ENCODE measurements around the gene PHYKPL.
"Not testable (repeated sequence)": the region's sequence is repeated elsewhere in the genome, so short reads cannot be mapped to it uniquely, and the experiment has no call there.

Gene PHYKPL

GRCh38 chr5:178201221-178201926 lies 31.2 kb downstream of the PHYKPL start:
- Histone ChIP-seq H3K4me2 (ENCODE audit: low read length, poor library complexity, severe bottlenecking) (no peak overlapping the region), H3K4me3 (ENCODE audit: insufficient read depth in 1 of 2, low read depth in 1 of 2, low read length in 2 of 2) (no peak overlapping the region), H2AFZ (ENCODE audit: low read depth, low read length) (no peak overlapping the region), H3K36me3 (ENCODE audit: control insufficient read depth in 1 of 2, insufficient read depth in 2 of 2, low read depth in 1 of 2, low read length in 2 of 2) (peaks cover 2 to 9% of the 10 kb centered on the region in 2 experiments), H3K4ac (ENCODE audit: low read depth in 1 of 2, low read length in 2 of 2) (no peak overlapping the region), H3K4me1 (ENCODE audit: control insufficient read depth, insufficient read depth, low read depth, low read length) (peaks cover 8% of the 10 kb centered on the region), H2BK15ac (ENCODE audit: low read depth, poor library complexity, severe bottlenecking) (no peak overlapping the region), H3K79me1 (replicated peaks; ENCODE audit: low read length, poor library complexity, severe bottlenecking) (peaks cover 2% of the 10 kb centered on the region), H2BK5ac (ENCODE audit: low read depth, low read length, poor library complexity, severe bottlenecking) (no peak overlapping the region), H3K27me3 (ENCODE audit: control insufficient read depth in 1 of 2, insufficient read depth in 1 of 2, low read length in 2 of 2) (peaks cover 0 to 1% of the 10 kb centered on the region in 2 experiments), H2BK120ac (ENCODE audit: low read depth, low read length) (no peak overlapping the region), H4K91ac (ENCODE audit: low read length) (no peak overlapping the region), H3K9ac (ENCODE audit: low read length) (no peak overlapping the region), H3K23ac (ENCODE audit: low read length in 2 of 2) (no peak overlapping the region), H2AK5ac (ENCODE audit: low read length, severe bottlenecking) (no peak overlapping the region), H4K8ac (ENCODE audit: low read length) (no peak overlapping the region), H3K9me3 (ENCODE audit: control insufficient read depth, low read length) (no peaks in the 10 kb centered on the region), H3K14ac (ENCODE audit: low read length in 2 of 2) (no peak overlapping the region), H3K18ac (ENCODE audit: low read depth in 1 of 2, low read length in 2 of 2) (no peak overlapping the region), H3K27ac (ENCODE audit: low read length, poor library complexity, severe bottlenecking) (no peak overlapping the region), H2BK12ac (ENCODE audit: low read length in 2 of 2) (no peak overlapping the region)
- DNase-seq = peak; percentile 51
- 79% methylated on average over 11 of the region's 14 CpGs for WGBS

GRCh38 chr5:178199581-178200434 lies 32.8 kb downstream of the PHYKPL start:
- Histone ChIP-seq H3K9ac (ENCODE audit: low read length) (no peak overlapping the region), H2BK12ac (ENCODE audit: low read length in 2 of 2) (no peak overlapping the region), H3K79me1 (replicated peaks; ENCODE audit: low read length, poor library complexity, severe bottlenecking) (peaks cover 2% of the 10 kb centered on the region), H2BK15ac (ENCODE audit: low read depth, poor library complexity, severe bottlenecking) (no peak overlapping the region), H3K36me3 (ENCODE audit: control insufficient read depth in 1 of 2, insufficient read depth in 2 of 2, low read depth in 1 of 2, low read length in 2 of 2) (no peaks in the 10 kb centered on the region), H4K8ac (ENCODE audit: low read length) (no peak overlapping the region), H4K91ac (ENCODE audit: low read length) (no peak overlapping the region), H3K23ac (ENCODE audit: low read length in 2 of 2) (no peak overlapping the region), H3K4me1 (ENCODE audit: control insufficient read depth, insufficient read depth, low read depth, low read length) (peaks cover 6% of the 10 kb centered on the region), H3K27me3 (ENCODE audit: control insufficient read depth in 1 of 2, insufficient read depth in 1 of 2, low read length in 2 of 2) (peaks cover 2 to 10% of the 10 kb centered on the region in 2 experiments), H3K4me2 (ENCODE audit: low read length, poor library complexity, severe bottlenecking) (no peak overlapping the region), H2BK120ac (ENCODE audit: low read depth, low read length) (no peak overlapping the region), H3K27ac (ENCODE audit: low read length, poor library complexity, severe bottlenecking) (no peak overlapping the region), H2BK5ac (ENCODE audit: low read depth, low read length, poor library complexity, severe bottlenecking) (no peak overlapping the region), H3K18ac (ENCODE audit: low read depth in 1 of 2, low read length in 2 of 2) (no peak overlapping the region), H3K4ac (ENCODE audit: low read depth in 1 of 2, low read length in 2 of 2) (no peak overlapping the region), H2AK5ac (ENCODE audit: low read length, severe bottlenecking) (no peak overlapping the region), H3K9me3 (ENCODE audit: control insufficient read depth, low read length) (no peaks in the 10 kb centered on the region), H3K4me3 (ENCODE audit: insufficient read depth in 1 of 2, low read depth in 1 of 2, low read length in 2 of 2) (no peak overlapping the region), H2AFZ (ENCODE audit: low read depth, low read length) (no peak overlapping the region), H3K14ac (ENCODE audit: low read length in 2 of 2) (no peak overlapping the region)
- DNase-seq = no peak
- WGBS = 97% methylated on average over 11 of the region's 12 CpGs

GRCh38 chr5:178198706-178199105 lies 33.9 kb downstream of the PHYKPL start:
- H2AFZ ChIP-seq (ENCODE audit: low read depth, low read length) = no peak overlapping the region
- no peak overlapping the region for H2AK5ac ChIP-seq (ENCODE audit: low read length, severe bottlenecking)
- no peak overlapping the region for H4K8ac ChIP-seq (ENCODE audit: low read length)
- H3K4me2 ChIP-seq (ENCODE audit: low read length, poor library complexity, severe bottlenecking) = no peak overlapping the region
- H2BK15ac ChIP-seq (ENCODE audit: low read depth, poor library complexity, severe bottlenecking) = no peak overlapping the region
- no peak overlapping the region for H3K4me3 ChIP-seq (ENCODE audit: insufficient read depth in 1 of 2, low read depth in 1 of 2, low read length in 2 of 2)
- no peak overlapping the region for H3K4ac ChIP-seq (ENCODE audit: low read depth in 1 of 2, low read length in 2 of 2)
- H3K4me1 ChIP-seq (ENCODE audit: control insufficient read depth, insufficient read depth, low read depth, low read length) = peaks cover 3% of the 10 kb centered on the region
- no peak overlapping the region for H3K9ac ChIP-seq (ENCODE audit: low read length)
- H3K9me3 ChIP-seq (ENCODE audit: control insufficient read depth, low read length) = no peaks in the 10 kb centered on the region
- no peak overlapping the region for H3K23ac ChIP-seq (ENCODE audit: low read length in 2 of 2)
- no peak overlapping the region for H2BK120ac ChIP-seq (ENCODE audit: low read depth, low read length)
- H3K27me3 ChIP-seq (ENCODE audit: control insufficient read depth in 1 of 2, insufficient read depth in 1 of 2, low read length in 2 of 2) = peaks cover 13 to 21% of the 10 kb centered on the region in 2 experiments
- DNase-seq = no peak
- H2BK12ac ChIP-seq (ENCODE audit: low read length in 2 of 2) = no peak overlapping the region
- H3K14ac ChIP-seq (ENCODE audit: low read length in 2 of 2) = no peak overlapping the region
- no peak overlapping the region for H3K18ac ChIP-seq (ENCODE audit: low read depth in 1 of 2, low read length in 2 of 2)
- no peak overlapping the region for H3K27ac ChIP-seq (ENCODE audit: low read length, poor library complexity, severe bottlenecking)
- H4K91ac ChIP-seq (ENCODE audit: low read length) = no peak overlapping the region
- H2BK5ac ChIP-seq (ENCODE audit: low read depth, low read length, poor library complexity, severe bottlenecking) = no peak overlapping the region
- H3K36me3 ChIP-seq (ENCODE audit: control insufficient read depth in 1 of 2, insufficient read depth in 2 of 2, low read depth in 1 of 2, low read length in 2 of 2) = no peaks in the 10 kb centered on the region
- no peaks in the 10 kb centered on the region for H3K79me1 ChIP-seq (replicated peaks; ENCODE audit: low read length, poor library complexity, severe bottlenecking)
- WGBS = 88% methylated on average over 11 of the region's 11 CpGs

GRCh38 chr5:178198151-178198550 lies 34.5 kb downstream of the PHYKPL start:
- not testable (repeated sequence) for H3K36me3 ChIP-seq (ENCODE audit: control insufficient read depth in 1 of 2, insufficient read depth in 2 of 2, low read depth in 1 of 2, low read length in 2 of 2); H3K4me1 ChIP-seq (ENCODE audit: control insufficient read depth, insufficient read depth, low read depth, low read length); H3K27ac ChIP-seq (ENCODE audit: low read length, poor library complexity, severe bottlenecking); H3K9ac ChIP-seq (ENCODE audit: low read length); H3K79me1 ChIP-seq (replicated peaks; ENCODE audit: low read length, poor library complexity, severe bottlenecking); H3K4me3 ChIP-seq (ENCODE audit: insufficient read depth in 1 of 2, low read depth in 1 of 2, low read length in 2 of 2); H3K4ac ChIP-seq (ENCODE audit: low read depth in 1 of 2, low read length in 2 of 2); H2AFZ ChIP-seq (ENCODE audit: low read depth, low read length); DNase-seq; H3K18ac ChIP-seq (ENCODE audit: low read depth in 1 of 2, low read length in 2 of 2); H2BK120ac ChIP-seq (ENCODE audit: low read depth, low read length); H4K91ac ChIP-seq (ENCODE audit: low read length); H3K4me2 ChIP-seq (ENCODE audit: low read length, poor library complexity, severe bottlenecking); H3K9me3 ChIP-seq (ENCODE audit: control insufficient read depth, low read length); H4K8ac ChIP-seq (ENCODE audit: low read length); H2BK5ac ChIP-seq (ENCODE audit: low read depth, low read length, poor library complexity, severe bottlenecking); H3K14ac ChIP-seq (ENCODE audit: low read length in 2 of 2); H3K23ac ChIP-seq (ENCODE audit: low read length in 2 of 2); H2BK12ac ChIP-seq (ENCODE audit: low read length in 2 of 2); H2BK15ac ChIP-seq (ENCODE audit: low read depth, poor library complexity, severe bottlenecking); H2AK5ac ChIP-seq (ENCODE audit: low read length, severe bottlenecking)
- 89% methylated on average over 10 of the region's 11 CpGs for WGBS
- peaks cover 18 to 21% of the 10 kb centered on the region in 2 experiments for H3K27me3 ChIP-seq (ENCODE audit: control insufficient read depth in 1 of 2, insufficient read depth in 1 of 2, low read length in 2 of 2)

Measured in mesenchymal stem cell (in vitro differentiated cells and primary cell).